ENCODE data around the gene MAD1L1. TPM values are rescaled to one million over a fixed set of nuclear protein-coding genes. Genes with fewer than 3 reads are reported as not detected.

MAD1L1 gene
- total and polyA plus RNA-seq, 5 donors from 2014 or later = 225 to 380 (median 300) TPM

- no peak for ATAC-seq (ENCODE audit: low read depth in 2 of 2)
- H3K27ac Mint-ChIP-seq = peak overlapping the region; percentile 93 to 95 (median 93)
- peak overlapping the region in 3 of 4 donors; percentile 68 to 70 (median 70) for H3K4me3 Mint-ChIP-seq
- Histone ChIP-seq H3K4me1 (ENCODE audit: control insufficient read depth, insufficient read depth, low read length, poor library complexity, severe bottlenecking) (peaks cover 55% of the 10 kb centered on the region), H3K27ac (ENCODE audit: insufficient read depth, low read length, poor library complexity, severe bottlenecking) (peak overlapping the region; percentile 90), H3K36me3 (ENCODE audit: control insufficient read depth, insufficient read depth, low read length) (peaks cover 29% of the 10 kb centered on the region), H3K27me3 (ENCODE audit: control insufficient read depth, insufficient read depth, low read length) (no peaks in the 10 kb centered on the region), H3K9me3 (ENCODE audit: control insufficient read depth in 2 of 2, low read length in 2 of 2) (no peaks in the 10 kb centered on the region), H3K4me3 (ENCODE audit: low read depth, low read length) (no peak overlapping the region)
- no peaks in the 10 kb centered on the region for H3K27me3 Mint-ChIP-seq
- H3K9me3 Mint-ChIP-seq = peaks cover 0 to 5% (median 0%) of the 10 kb centered on the region in 7 donors
- peaks cover 14 to 69% (median 52%) of the 10 kb centered on the region in 4 donors for H3K4me1 Mint-ChIP-seq
- no peak for DNase-seq
- H3K36me3 Mint-ChIP-seq = peaks cover 32% of the 10 kb centered on the region
These were observed 304.7 kb downstream of the MAD1L1 start for GRCh38 chr7:1927937-1928644.

- Histone ChIP-seq H3K27me3 (ENCODE audit: control insufficient read depth, insufficient read depth, low read length) (no peaks in the 10 kb centered on the region), H3K36me3 (ENCODE audit: control insufficient read depth, insufficient read depth, low read length) (peaks cover 30% of the 10 kb centered on the region), H3K4me3 (ENCODE audit: low read depth, low read length) (peak overlapping the region; percentile 81), H3K27ac (ENCODE audit: insufficient read depth, low read length, poor library complexity, severe bottlenecking) (peak overlapping the region; percentile 90), H3K4me1 (ENCODE audit: control insufficient read depth, insufficient read depth, low read length, poor library complexity, severe bottlenecking) (peaks cover 66% of the 10 kb centered on the region), H3K9me3 (ENCODE audit: control insufficient read depth in 2 of 2, low read length in 2 of 2) (no peaks in the 10 kb centered on the region)
- DNase-seq (peak in 2 of 3 donors; percentile 57 to 83), ATAC-seq (ENCODE audit: low read depth in 2 of 2) (peak; percentile 74 to 85)
- Mint-ChIP-seq H3K27ac (peak overlapping the region; percentile 93 to 96 (median 95)), H3K4me1 (peaks cover 19 to 72% (median 52%) of the 10 kb centered on the region in 4 donors), H3K9me3 (no peaks in the 10 kb centered on the region), H3K27me3 (no peaks in the 10 kb centered on the region), H3K36me3 (peaks cover 26% of the 10 kb centered on the region), H3K4me3 (peak overlapping the region; percentile 68 to 70 (median 70))
These were observed 305.8 kb downstream of the MAD1L1 start for GRCh38 chr7:1926908-1927306.

- Mint-ChIP-seq H3K27ac (peak overlapping the region; percentile 93 to 96 (median 95)), H3K4me1 (peaks cover 24 to 76% (median 55%) of the 10 kb centered on the region in 4 donors), H3K4me3 (peak overlapping the region; percentile 68 to 70 (median 70)), H3K9me3 (no peaks in the 10 kb centered on the region), H3K36me3 (peaks cover 21% of the 10 kb centered on the region), H3K27me3 (no peaks in the 10 kb centered on the region)
- no peaks in the 10 kb centered on the region for H3K27me3 ChIP-seq (ENCODE audit: control insufficient read depth, insufficient read depth, low read length)
- peak overlapping the region; percentile 90 for H3K27ac ChIP-seq (ENCODE audit: insufficient read depth, low read length, poor library complexity, severe bottlenecking)
- ATAC-seq (ENCODE audit: low read depth in 2 of 2) = peak; percentile 40 to 53
- peak overlapping the region; percentile 81 for H3K4me3 ChIP-seq (ENCODE audit: low read depth, low read length)
- peak in 2 of 3 donors; percentile 73 to 74 for DNase-seq
- H3K4me1 ChIP-seq (ENCODE audit: control insufficient read depth, insufficient read depth, low read length, poor library complexity, severe bottlenecking) = peaks cover 73% of the 10 kb centered on the region
- peaks cover 27% of the 10 kb centered on the region for H3K36me3 ChIP-seq (ENCODE audit: control insufficient read depth, insufficient read depth, low read length)
- H3K9me3 ChIP-seq (ENCODE audit: control insufficient read depth in 2 of 2, low read length in 2 of 2) = no peaks in the 10 kb centered on the region
These were observed 306.5 kb downstream of the MAD1L1 start for GRCh38 chr7:1925973-1926907.

GRCh38 chr7:1925349-1925748, 307.4 kb downstream of the MAD1L1 start:
- Mint-ChIP-seq H3K27ac (peak overlapping the region; percentile 93 to 96 (median 95)), H3K27me3 (no peaks in the 10 kb centered on the region), H3K4me1 (peaks cover 29 to 85% (median 61%) of the 10 kb centered on the region in 4 donors), H3K36me3 (peaks cover 25% of the 10 kb centered on the region), H3K9me3 (no peaks in the 10 kb centered on the region), H3K4me3 (peak overlapping the region; percentile 68 to 70 (median 70))
- H3K36me3 ChIP-seq (ENCODE audit: control insufficient read depth, insufficient read depth, low read length) = peaks cover 25% of the 10 kb centered on the region
- no peak for DNase-seq
- no peaks in the 10 kb centered on the region for H3K9me3 ChIP-seq (ENCODE audit: control insufficient read depth in 2 of 2, low read length in 2 of 2)
- peak overlapping the region; percentile 81 for H3K4me3 ChIP-seq (ENCODE audit: low read depth, low read length)
- H3K27ac ChIP-seq (ENCODE audit: insufficient read depth, low read length, poor library complexity, severe bottlenecking) = peak overlapping the region; percentile 90
- no peak for ATAC-seq (ENCODE audit: low read depth in 2 of 2)
- H3K4me1 ChIP-seq (ENCODE audit: control insufficient read depth, insufficient read depth, low read length, poor library complexity, severe bottlenecking) = peaks cover 81% of the 10 kb centered on the region
- no peaks in the 10 kb centered on the region for H3K27me3 ChIP-seq (ENCODE audit: control insufficient read depth, insufficient read depth, low read length)

GRCh38 chr7:1924258-1924817, 308.4 kb downstream of the MAD1L1 start:
- ATAC-seq (ENCODE audit: low read depth in 2 of 2) (no peak), DNase-seq (no peak)
- Histone ChIP-seq H3K27me3 (ENCODE audit: control insufficient read depth, insufficient read depth, low read length) (no peaks in the 10 kb centered on the region), H3K4me1 (ENCODE audit: control insufficient read depth, insufficient read depth, low read length, poor library complexity, severe bottlenecking) (peaks cover 91% of the 10 kb centered on the region), H3K4me3 (ENCODE audit: low read depth, low read length) (no peak overlapping the region), H3K36me3 (ENCODE audit: control insufficient read depth, insufficient read depth, low read length) (peaks cover 25% of the 10 kb centered on the region), H3K9me3 (ENCODE audit: control insufficient read depth in 2 of 2, low read length in 2 of 2) (no peaks in the 10 kb centered on the region), H3K27ac (ENCODE audit: insufficient read depth, low read length, poor library complexity, severe bottlenecking) (no peak overlapping the region)
- no peaks in the 10 kb centered on the region for H3K27me3 Mint-ChIP-seq
- H3K4me1 Mint-ChIP-seq = peaks cover 33 to 94% (median 70%) of the 10 kb centered on the region in 4 donors
- H3K27ac Mint-ChIP-seq = peak overlapping the region; percentile 3 to 95 (median 10)
- H3K36me3 Mint-ChIP-seq = peaks cover 29% of the 10 kb centered on the region
- no peaks in the 10 kb centered on the region for H3K9me3 Mint-ChIP-seq
- H3K4me3 Mint-ChIP-seq = peak overlapping the region in 3 of 4 donors; percentile 49 to 70 (median 68)

- no peak for ATAC-seq (ENCODE audit: low read depth in 2 of 2)
- peaks cover 29% of the 10 kb centered on the region for H3K36me3 Mint-ChIP-seq
- peak overlapping the region; percentile 3 to 95 (median 84) for H3K27ac Mint-ChIP-seq
- H3K4me1 ChIP-seq (ENCODE audit: control insufficient read depth, insufficient read depth, low read length, poor library complexity, severe bottlenecking) = peaks cover 94% of the 10 kb centered on the region
- H3K4me3 ChIP-seq (ENCODE audit: low read depth, low read length) = no peak overlapping the region
- DNase-seq = no peak
- no peak overlapping the region for H3K27ac ChIP-seq (ENCODE audit: insufficient read depth, low read length, poor library complexity, severe bottlenecking)
- peak overlapping the region in 2 of 4 donors; percentile 68 to 70 for H3K4me3 Mint-ChIP-seq
- no peaks in the 10 kb centered on the region for H3K27me3 ChIP-seq (ENCODE audit: control insufficient read depth, insufficient read depth, low read length)
- no peaks in the 10 kb centered on the region for H3K9me3 ChIP-seq (ENCODE audit: control insufficient read depth in 2 of 2, low read length in 2 of 2)
- H3K36me3 ChIP-seq (ENCODE audit: control insufficient read depth, insufficient read depth, low read length) = peaks cover 25% of the 10 kb centered on the region
- H3K4me1 Mint-ChIP-seq = peaks cover 33 to 90% (median 71%) of the 10 kb centered on the region in 4 donors
- no peaks in the 10 kb centered on the region for H3K27me3 Mint-ChIP-seq
- no peaks in the 10 kb centered on the region for H3K9me3 Mint-ChIP-seq
These were observed 309.1 kb downstream of the MAD1L1 start for GRCh38 chr7:1923409-1924257.
